ENCODE measurements around the gene APCS.

The APCS gene

DNA sequence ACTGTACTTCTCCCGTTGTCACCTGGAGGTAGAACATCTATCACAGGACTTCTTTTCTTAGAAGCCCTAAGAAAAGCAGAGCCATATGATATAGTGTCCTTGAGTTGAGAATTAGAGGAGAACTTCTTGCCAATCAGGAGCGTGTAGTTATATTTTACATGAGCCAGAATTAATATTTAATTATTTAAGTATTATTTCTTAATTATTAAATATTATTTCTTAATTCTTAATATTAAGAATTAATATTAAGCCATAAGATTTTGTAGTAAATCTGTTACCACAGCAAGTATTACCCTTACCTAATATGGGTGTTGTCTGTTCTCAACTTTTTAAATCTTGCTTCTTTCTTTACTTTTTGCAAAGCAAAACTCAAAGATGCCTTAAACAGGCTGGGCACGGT lies 10.2 kb upstream of the APCS start:
- Histone ChIP-seq H3K27me3 (ENCODE audit: insufficient read depth, low read length, poor library complexity) (no peaks in the 10 kb centered on the region), H3K9ac (ENCODE audit: low read depth, low read length) (no peak overlapping the region), H3K9me3 (ENCODE audit: insufficient read depth, low read length, severe bottlenecking) (no peaks in the 10 kb centered on the region), H3K4me1 (ENCODE audit: insufficient read depth, low read length) (no peaks in the 10 kb centered on the region), H4K20me1 (ENCODE audit: insufficient read depth, low read length) (no peaks in the 10 kb centered on the region), H2AFZ (ENCODE audit: low read depth, low read length) (no peak overlapping the region), H3K27ac (ENCODE audit: low read length) (no peak overlapping the region), H3K4me2 (ENCODE audit: insufficient read depth, low read length) (no peak overlapping the region), H3K4me3 (ENCODE audit: low read depth in 1 of 2, low read length in 2 of 2) (no peak overlapping the region), H3K36me3 (ENCODE audit: insufficient read depth, low read length) (no peaks in the 10 kb centered on the region), H3K79me2 (ENCODE audit: insufficient read depth, low read length) (no peaks in the 10 kb centered on the region)
- ATAC-seq (ENCODE audit: insufficient read depth, low read depth): no peak
- TF ChIP-seq, protein P1, sequence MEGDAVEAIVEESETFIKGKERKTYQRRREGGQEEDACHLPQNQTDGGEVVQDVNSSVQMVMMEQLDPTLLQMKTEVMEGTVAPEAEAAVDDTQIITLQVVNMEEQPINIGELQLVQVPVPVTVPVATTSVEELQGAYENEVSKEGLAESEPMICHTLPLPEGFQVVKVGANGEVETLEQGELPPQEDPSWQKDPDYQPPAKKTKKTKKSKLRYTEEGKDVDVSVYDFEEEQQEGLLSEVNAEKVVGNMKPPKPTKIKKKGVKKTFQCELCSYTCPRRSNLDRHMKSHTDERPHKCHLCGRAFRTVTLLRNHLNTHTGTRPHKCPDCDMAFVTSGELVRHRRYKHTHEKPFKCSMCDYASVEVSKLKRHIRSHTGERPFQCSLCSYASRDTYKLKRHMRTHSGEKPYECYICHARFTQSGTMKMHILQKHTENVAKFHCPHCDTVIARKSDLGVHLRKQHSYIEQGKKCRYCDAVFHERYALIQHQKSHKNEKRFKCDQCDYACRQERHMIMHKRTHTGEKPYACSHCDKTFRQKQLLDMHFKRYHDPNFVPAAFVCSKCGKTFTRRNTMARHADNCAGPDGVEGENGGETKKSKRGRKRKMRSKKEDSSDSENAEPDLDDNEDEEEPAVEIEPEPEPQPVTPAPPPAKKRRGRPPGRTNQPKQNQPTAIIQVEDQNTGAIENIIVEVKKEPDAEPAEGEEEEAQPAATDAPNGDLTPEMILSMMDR (IDR thresholded peaks at IDR 0.05; ENCODE audit: borderline replicate concordance, extremely low read depth, low read length, poor library complexity, severe bottlenecking): no peak
- TF ChIP-seq EZH2 (IDR thresholded peaks at IDR 0.05; ENCODE audit: borderline replicate concordance, low read depth, low read length, severe bottlenecking): no peak
- no peak for DNase-seq

DNA sequence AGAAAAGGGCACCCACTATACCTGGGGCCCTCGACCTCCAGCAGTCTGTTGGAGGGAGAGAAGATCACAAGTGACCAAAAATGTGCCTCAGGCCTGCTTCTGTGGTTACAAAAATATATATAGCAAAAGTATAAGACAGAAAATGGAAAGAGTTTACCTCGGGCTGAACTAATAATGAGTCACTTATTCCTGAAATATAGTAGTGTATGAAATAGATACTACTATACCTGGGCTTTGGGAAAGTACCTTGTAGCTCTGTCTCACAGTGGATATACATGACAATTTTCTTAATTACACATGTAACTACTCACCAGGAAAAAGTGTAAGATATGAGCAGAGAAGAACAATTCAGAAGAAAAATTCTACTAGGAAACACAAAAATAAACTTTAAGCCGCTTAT lies 7.3 kb upstream of the APCS start:
- no peaks in the 10 kb centered on the region for H3K36me3 ChIP-seq (ENCODE audit: insufficient read depth, low read length)
- no peaks in the 10 kb centered on the region for H3K4me1 ChIP-seq (ENCODE audit: insufficient read depth, low read length)
- no peak overlapping the region for H3K27ac ChIP-seq (ENCODE audit: low read length)
- ATAC-seq (ENCODE audit: insufficient read depth, low read depth) (no peak), DNase-seq (no peak)
- H4K20me1 ChIP-seq (ENCODE audit: insufficient read depth, low read length): no peaks in the 10 kb centered on the region
- no peak for TF ChIP-seq EZH2 (IDR thresholded peaks at IDR 0.05; ENCODE audit: borderline replicate concordance, low read depth, low read length, severe bottlenecking)
- TF ChIP-seq, protein P1 (IDR thresholded peaks at IDR 0.05; ENCODE audit: borderline replicate concordance, extremely low read depth, low read length, poor library complexity, severe bottlenecking): no peak
- peaks cover 6% of the 10 kb centered on the region for H3K27me3 ChIP-seq (ENCODE audit: insufficient read depth, low read length, poor library complexity)
- no peak overlapping the region for H3K4me2 ChIP-seq (ENCODE audit: insufficient read depth, low read length)
- no peaks in the 10 kb centered on the region for H3K79me2 ChIP-seq (ENCODE audit: insufficient read depth, low read length)
- H3K4me3 ChIP-seq (ENCODE audit: low read depth in 1 of 2, low read length in 2 of 2): no peak overlapping the region
- no peak overlapping the region for H3K9ac ChIP-seq (ENCODE audit: low read depth, low read length)
- H2AFZ ChIP-seq (ENCODE audit: low read depth, low read length): no peak overlapping the region
- no peaks in the 10 kb centered on the region for H3K9me3 ChIP-seq (ENCODE audit: insufficient read depth, low read length, severe bottlenecking)

DNA sequence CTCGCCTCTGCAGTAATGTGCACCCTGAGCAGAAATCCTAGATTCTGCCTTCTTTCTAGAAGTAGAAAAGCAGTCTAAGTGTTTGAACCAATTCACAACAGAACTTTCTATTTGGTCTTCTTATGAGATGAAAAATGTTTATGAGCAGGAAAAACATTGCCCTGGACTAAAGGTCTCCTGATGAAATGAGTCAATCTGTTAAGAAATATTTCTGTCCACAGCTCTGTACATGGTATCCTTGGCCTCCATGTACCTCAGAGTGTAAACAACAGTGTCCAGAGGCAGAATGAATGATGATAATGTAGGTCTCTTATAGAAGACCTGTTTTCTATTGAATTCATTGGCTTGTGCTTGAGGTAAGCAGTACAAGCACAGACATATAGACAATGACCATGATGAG lies 6.2 kb upstream of the APCS start:
- ATAC-seq (ENCODE audit: insufficient read depth, low read depth): no peak
- Histone ChIP-seq H3K9me3 (ENCODE audit: insufficient read depth, low read length, severe bottlenecking) (no peaks in the 10 kb centered on the region), H4K20me1 (ENCODE audit: insufficient read depth, low read length) (no peaks in the 10 kb centered on the region), H3K79me2 (ENCODE audit: insufficient read depth, low read length) (no peaks in the 10 kb centered on the region), H3K27me3 (ENCODE audit: insufficient read depth, low read length, poor library complexity) (peaks cover 6% of the 10 kb centered on the region), H3K9ac (ENCODE audit: low read depth, low read length) (no peak overlapping the region), H3K4me2 (ENCODE audit: insufficient read depth, low read length) (no peak overlapping the region), H3K4me1 (ENCODE audit: insufficient read depth, low read length) (no peaks in the 10 kb centered on the region), H3K4me3 (ENCODE audit: low read depth in 1 of 2, low read length in 2 of 2) (no peak overlapping the region), H3K36me3 (ENCODE audit: insufficient read depth, low read length) (no peaks in the 10 kb centered on the region), H3K27ac (ENCODE audit: low read length) (no peak overlapping the region), H2AFZ (ENCODE audit: low read depth, low read length) (no peak overlapping the region)
- no peak for DNase-seq
- no peak for TF ChIP-seq EZH2 (IDR thresholded peaks at IDR 0.05; ENCODE audit: borderline replicate concordance, low read depth, low read length, severe bottlenecking)
- TF ChIP-seq, protein P1 (IDR thresholded peaks at IDR 0.05; ENCODE audit: borderline replicate concordance, extremely low read depth, low read length, poor library complexity, severe bottlenecking): no peak

GRCh38 chr1:159584536-159584935 lies 3.1 kb upstream of the APCS start:
- Histone ChIP-seq H3K4me1 (ENCODE audit: insufficient read depth, low read length) (no peaks in the 10 kb centered on the region), H3K36me3 (ENCODE audit: insufficient read depth, low read length) (no peaks in the 10 kb centered on the region), H3K4me3 (ENCODE audit: low read depth in 1 of 2, low read length in 2 of 2) (no peak overlapping the region), H3K27me3 (ENCODE audit: insufficient read depth, low read length, poor library complexity) (peaks cover 6% of the 10 kb centered on the region), H2AFZ (ENCODE audit: low read depth, low read length) (no peak overlapping the region), H3K4me2 (ENCODE audit: insufficient read depth, low read length) (no peak overlapping the region), H3K9me3 (ENCODE audit: insufficient read depth, low read length, severe bottlenecking) (no peaks in the 10 kb centered on the region), H4K20me1 (ENCODE audit: insufficient read depth, low read length) (no peaks in the 10 kb centered on the region), H3K79me2 (ENCODE audit: insufficient read depth, low read length) (no peaks in the 10 kb centered on the region), H3K27ac (ENCODE audit: low read length) (no peak overlapping the region), H3K9ac (ENCODE audit: low read depth, low read length) (no peak overlapping the region)
- ATAC-seq (ENCODE audit: insufficient read depth, low read depth): no peak
- no peak for TF ChIP-seq EZH2 (IDR thresholded peaks at IDR 0.05; ENCODE audit: borderline replicate concordance, low read depth, low read length, severe bottlenecking)
- TF ChIP-seq, protein P1 (IDR thresholded peaks at IDR 0.05; ENCODE audit: borderline replicate concordance, extremely low read depth, low read length, poor library complexity, severe bottlenecking): no peak
- DNase-seq: no peak

All from DND-41 (cell line).